T-helper 1 cell treated with Interleukin-12 subunit alpha and Interleukin-12 subunit beta and Interleukin-4 antibody, amounts not matched to agents 30 ng/mL and 1 ng/mL, for 36 hours (primary cell): ENCODE results near the gene TP53I13. TPM values are rescaled to one million over a fixed set of nuclear protein-coding genes. Genes with fewer than 3 reads are reported as not detected.

Experiments used
- intact Hi-C: fragments of 100-400 bp; cut with micrococcal nuclease; formaldehyde crosslinking; loops from one replicate; pipeline ENCODE4 v1.15.1; 2024
- total RNA-seq: library from RNA; stranded (reverse); gene quantifications from 2 replicates; pipeline ENCODE4 v1.2.3, GENCODE V29; 2022

Gene TP53I13
- total RNA-seq, 1 donor from 2014 or later = 69.2 TPM

DNA sequence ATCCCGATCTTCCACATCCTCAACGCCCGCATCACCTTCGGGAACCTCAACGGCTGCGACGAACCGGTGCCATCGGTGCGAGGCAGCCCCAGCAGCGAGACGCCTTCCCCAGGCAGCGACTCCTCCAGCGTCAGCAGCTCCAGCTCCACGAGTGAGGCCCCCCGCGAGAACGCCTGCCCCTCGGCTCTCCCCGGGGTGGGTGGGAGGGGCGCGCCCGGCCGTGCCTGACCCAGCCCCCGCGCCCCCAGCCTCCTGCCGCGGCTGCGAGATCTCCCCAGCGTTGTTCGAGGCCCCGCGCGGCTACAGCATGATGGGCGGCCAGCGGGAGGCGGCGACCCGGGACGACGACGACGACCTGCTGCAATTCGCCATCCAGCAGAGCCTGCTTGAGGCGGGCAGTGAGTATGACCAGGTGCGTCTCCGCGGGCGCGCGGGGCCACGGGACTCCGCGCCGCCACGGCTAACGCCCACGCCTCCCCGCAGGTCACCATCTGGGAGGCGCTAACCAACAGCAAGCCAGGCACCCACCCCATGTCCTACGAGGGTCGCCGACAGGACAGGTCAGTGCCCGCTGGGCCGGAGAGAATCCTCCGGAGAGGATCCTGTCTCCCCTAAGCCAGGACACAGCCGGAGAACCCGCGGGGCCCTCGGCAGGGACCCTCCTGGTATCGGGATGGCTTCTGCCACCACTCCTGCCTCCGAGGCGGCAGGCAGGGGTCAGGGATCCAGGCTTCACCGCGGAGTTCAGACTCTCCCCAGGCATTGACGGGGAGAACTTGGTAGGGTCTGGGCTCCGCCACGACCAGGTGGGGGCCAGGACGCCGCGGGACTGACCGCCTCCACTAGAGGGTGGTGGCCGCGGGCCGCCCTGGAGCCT, 44.1 kb downstream of the TP53I13 start:
- intact Hi-C loops = loop anchor here (1.0 kb wide), 1 partner anchor 32 kb away; no protein-coding TSS in a partner anchor

DNA sequence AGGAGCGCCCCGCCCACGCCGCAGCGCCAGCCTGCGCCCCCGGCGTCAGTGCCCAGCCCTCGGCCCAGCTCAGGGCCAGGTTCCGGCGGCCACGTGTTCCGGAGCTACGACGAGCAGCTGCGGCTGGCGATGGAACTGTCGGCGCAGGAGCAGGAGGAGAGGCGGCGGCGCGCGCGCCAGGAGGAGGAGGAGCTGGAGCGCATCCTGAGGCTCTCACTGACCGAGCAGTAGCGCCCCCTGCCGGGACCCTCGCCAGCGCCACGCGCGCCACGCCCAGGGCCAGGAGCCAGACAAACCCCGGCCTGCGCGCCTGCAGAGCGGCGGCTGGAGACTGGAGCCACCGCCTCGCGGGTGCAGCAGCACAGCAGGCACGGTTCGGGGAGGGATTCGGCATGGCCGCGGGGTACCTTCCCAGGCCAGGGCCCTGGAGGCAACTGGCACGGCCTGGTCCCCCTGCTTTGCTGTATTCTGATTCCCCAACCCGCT, 44.9 kb downstream of the TP53I13 start:
- intact Hi-C loops = loop anchor here (1.0 kb wide), 1 partner anchor 33 kb away; no protein-coding TSS in a partner anchor

DNA sequence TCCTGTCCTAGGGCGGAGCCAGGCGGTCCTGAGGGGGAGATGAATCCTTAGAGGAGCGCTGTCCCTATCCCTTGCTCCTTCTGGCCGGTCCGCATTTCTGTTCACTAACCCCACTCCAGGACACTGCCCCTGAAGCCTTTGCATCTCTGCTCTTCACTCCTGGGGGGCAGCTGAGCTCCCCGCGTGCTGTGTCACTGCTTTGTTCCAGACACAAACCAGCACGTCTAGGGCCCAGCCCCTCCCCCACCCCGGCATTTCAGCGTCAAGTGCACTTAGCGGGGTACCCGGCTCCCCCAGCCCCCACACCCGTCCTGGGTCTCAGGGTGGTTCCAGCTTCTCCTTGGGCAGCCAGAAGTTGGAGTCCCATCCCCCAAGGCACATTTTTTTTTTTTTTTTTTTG, 45.4 kb downstream of the TP53I13 start:
- intact Hi-C loops = loop anchor here (1.0 kb wide), 1 partner anchor 34 kb away; no protein-coding TSS in a partner anchor

DNA sequence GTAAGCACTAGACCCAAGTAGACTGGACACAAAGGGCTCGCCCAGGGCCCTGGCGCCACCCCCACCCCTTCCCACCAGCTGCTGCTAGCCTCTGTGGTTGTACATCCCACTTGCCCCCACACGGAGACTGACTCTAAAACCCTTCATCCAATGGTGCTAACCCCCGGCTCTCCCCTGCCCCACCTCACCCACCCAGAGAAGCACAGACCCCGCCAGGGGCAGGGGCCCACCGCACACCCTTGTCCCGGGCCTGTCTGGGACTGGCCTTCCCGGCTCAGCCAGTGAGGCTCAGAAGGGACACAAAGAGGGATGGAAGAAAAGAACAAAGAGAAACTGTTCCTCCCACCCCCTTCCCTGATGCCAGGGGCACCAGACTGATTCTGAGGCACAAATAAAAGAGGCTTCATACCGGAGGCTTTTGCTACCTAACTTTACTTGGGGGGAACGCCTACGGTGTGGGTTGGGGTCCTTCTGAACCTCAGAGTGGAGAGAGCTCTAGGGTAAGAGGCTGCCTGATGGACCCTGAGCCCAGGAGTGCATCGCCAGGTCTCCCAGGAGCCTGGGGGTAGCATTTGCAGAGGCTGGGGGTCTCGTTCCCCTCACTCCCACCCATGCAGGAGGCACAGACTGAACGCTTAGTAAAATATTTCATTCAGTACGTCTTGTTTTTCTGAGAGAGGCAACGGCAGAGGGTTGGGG, 46.0 kb downstream of the TP53I13 start:
- intact Hi-C loops = loop anchor here (1.0 to 5.0 kb wide), 7 partner anchors 9 to 467 kb away; partner anchors contain the start of genes GIT1, NUFIP2 and TP53I13

DNA sequence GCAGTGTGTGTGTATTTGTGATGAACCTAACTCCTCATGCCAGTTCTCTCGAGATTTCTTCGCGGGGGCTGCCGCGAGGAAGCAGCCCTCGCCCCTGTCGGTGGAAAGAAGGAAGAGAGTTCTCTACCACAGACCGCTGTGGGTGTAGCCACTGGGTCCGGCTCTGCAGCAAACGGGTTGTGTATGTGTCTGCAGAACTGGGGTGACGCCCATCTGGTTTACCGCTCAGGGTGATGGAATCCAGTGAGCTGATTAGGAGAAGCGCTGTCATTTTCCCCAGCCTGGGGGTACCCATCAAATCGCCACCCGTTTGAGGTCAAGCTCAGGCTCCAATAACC, 46.5 kb downstream of the TP53I13 start:
- intact Hi-C loops = loop anchor here (1.0 to 5.0 kb wide), 7 partner anchors 8 to 468 kb away; partner anchors contain the start of genes GIT1, NUFIP2 and TP53I13

DNA sequence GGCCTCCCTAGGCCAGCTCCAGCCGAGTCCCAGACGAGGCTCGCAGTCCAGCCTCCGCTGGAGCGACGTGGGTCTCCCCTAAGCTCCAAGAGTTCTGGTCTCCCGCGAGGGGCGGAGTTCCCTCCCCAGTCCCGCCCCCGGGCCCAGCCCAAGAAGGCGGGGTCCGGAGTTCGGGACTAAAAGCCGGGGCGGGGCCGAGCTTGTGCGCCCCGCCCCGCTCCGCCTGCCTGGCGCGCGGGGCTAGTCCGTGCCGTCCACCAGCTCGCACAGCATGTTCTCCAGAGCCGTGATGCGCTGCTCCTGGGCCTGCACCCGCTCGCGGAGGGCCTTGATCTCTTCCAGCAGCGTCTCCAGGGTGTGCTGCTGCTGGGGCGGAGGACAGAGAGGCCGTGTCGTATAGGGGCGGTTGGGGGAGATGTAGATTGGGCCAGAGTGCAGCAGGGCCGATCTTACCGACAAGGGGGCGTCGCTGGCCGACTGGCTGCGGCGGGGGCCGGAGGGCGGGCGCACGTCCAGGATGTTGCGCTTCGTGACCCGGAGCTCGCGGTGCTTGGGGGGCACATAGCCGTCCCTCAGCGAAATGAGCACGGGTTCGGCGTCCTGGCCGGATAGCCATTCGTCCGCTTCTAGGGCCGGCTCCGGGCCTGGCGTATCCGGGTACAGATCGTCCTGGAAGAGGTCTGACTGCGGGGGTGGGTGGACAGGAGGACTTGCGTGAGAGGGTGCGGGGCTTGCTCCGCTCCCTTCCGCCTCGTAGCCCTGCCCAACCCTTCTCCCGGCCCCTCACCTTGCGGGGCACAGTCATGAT, 47.2 kb downstream of the TP53I13 start:
- intact Hi-C loops = loop anchor here (1.0 to 5.0 kb wide), 8 partner anchors 8 to 468 kb away; partner anchors contain the start of genes GIT1, NUFIP2, TAOK1 and TP53I13

DNA sequence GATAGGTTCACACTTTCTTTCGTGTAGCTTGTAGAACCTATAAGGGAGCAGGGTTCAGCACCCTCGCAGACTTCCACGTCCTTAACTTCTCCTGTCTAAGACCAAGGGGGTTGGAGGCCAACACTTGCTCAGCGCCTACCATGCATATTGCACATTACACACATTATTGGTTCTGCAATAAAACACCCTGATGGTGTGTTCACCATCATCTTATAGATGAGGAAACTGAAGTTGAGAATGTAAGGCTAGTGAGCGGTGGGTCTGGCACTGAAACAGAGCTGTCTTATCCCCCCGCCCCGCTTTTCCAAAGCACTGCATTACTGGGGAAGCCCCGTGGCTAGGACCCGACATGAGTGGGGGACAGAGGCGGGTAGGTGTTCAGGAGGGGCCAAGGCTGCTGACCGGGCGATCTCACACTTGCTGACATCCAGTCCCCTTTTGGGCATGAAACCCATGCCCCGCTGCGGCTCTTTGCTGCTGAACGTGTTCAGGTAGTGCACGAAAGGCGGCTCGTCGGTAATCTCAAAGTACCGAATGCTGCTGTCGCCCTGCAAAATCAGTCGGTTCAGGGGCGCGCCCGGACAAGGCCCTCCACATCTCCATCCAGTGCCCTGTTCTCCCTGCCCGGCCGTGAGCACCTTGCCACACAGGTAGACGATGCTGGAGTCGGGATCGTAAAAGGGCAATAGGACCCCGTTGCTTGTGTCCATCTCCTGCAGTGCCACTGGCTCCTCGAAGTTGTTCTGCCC, 48.0 kb downstream of the TP53I13 start:
- intact Hi-C loops = loop anchor here (1.0 to 5.0 kb wide), 5 partner anchors 145 to 469 kb away; partner anchors contain the start of gene TAOK1

DNA sequence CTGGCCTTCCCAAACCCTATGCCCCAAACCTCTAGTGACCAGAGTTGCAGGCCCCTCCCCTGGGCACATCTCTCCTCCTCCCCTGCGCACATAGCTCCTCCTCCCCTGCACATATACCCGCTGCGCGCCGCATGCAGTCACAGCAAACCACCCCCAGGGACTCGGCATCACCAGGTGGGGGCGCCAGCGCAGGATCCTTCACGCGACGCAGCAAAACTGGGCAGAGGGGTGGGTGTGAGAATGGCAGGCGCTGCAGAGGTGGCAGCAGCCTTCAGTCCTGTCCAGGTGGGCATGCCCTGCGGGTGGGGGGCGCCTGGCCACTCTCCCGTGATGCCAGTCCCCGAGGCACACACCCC, 48.6 kb downstream of the TP53I13 start:
- intact Hi-C loops = loop anchor here (1.0 to 5.0 kb wide), 5 partner anchors 144 to 470 kb away; partner anchors contain the start of gene TAOK1

DNA sequence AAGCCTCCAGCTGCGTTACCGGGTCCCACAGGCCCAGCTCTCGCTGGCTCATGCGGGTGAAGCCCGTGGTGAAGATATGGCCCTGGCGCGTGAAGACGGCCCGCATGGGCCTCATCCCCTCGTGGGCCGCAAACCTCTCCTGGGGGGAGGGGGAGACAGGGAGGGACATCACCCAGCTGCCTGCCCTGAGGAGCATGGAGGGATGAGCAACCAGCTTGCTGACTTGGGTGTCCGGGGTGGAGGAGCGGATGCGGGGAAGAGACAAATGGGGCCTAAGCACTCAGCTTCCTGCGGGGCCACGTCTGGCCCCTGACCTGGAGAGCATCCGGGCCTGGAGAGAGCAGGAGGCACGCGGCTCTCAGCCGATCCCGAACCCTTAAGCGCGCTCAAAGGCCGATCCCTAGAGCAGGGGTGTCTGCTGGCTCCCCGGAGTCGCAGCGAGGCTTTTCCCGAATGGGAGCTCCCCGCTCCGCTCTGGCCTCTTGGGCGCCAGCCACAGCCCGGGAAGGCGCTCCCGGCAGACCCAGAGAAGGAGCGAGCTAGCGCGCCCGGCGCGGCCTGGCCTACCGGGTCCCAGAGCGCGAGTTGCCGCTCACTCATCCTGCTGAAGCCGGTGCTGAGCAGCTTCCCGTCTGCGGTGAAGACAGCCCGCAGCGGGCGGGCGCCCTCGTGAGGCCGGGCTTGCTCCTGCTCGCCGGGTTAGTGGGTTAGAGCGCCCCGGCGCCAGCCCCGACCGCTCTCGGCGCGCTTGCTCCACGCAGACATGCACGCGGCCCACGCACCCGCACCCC, 49.2 kb downstream of the TP53I13 start:
- intact Hi-C loops = loop anchor here (1.0 to 5.0 kb wide), 5 partner anchors 144 to 470 kb away; partner anchors contain the start of gene TAOK1

DNA sequence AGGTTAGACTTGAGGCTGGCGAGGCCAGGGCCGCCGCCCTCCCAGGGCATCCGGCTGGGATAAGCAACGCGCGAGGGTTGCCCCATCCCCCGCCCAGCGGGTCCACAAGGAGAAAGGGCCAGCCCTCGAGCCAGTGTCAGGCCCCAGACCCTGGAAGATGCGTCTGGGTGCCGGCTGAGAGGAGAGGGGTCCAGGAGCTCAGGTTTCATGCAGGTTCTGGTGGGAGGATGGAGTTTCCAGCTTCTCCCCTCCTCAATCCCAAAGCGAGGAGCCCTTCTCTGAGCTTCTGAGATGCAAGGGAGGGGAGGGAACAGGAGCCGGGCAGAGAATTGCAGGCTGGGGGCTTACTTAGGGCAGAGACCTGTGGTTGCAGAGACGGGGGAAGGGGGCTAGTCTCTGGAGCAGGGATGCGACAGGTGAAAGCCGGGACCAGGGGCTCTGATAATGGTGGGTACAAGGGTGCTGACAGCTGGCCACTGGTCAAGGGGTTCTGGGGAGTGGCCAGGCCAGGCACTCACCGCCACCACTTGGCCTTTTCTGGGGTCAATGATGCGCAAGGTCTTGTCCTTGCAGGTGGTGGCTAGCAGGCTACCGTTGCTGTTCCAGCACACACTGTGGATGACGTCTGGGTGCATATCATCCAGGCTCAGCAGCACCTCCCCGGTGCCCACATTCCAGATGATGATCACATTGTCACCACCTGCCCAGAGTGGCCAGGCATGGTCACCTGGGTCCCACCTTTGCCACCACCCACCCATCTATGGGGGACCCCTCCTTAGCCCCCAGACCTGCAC, 50.0 kb downstream of the TP53I13 start:
- intact Hi-C loops = loop anchor here (5.0 kb wide), 1 partner anchor 471 kb away; no protein-coding TSS in a partner anchor

DNA sequence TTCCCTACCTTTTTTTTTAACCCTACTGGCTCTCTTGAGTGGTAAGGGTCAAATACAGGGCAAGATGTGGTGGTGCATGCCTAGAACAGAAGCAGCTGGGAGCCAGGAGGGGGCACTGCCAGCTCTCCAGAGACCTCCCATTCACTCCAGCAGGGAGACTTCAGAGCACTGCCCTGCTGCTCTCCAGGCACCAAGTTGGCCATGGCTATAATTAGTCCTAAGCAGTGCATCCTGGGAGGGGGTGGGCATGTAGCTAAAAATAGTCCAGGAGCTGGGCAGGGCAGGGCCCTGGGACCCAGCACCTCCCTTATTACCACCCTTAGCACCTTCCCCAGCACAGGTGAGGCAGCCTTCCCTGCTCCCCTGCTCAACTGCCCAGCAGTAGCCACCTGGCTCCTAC, 50.8 kb downstream of the TP53I13 start:
- intact Hi-C loops = loop anchor here (5.0 kb wide), 1 partner anchor 472 kb away; no protein-coding TSS in a partner anchor

DNA sequence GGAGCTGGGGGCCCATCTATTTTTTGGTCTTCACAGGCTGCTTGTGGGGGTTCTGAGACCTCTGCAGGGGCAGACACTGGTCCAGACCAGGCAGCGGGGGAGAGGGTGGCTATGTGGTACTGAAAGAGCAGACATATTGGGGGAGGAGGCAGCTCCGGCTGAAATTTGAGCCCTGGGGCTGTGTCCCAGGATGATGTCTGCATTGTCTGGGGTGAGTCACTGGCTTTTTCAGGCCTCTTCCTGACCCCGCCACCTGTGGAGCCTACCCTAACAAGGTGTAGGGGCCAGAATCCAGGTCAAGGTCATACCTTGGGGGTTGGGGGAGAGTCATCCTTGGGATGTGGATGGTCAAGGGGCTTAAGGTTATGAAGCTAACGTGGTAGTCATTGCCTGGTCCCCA, 51.8 kb downstream of the TP53I13 start:
- intact Hi-C loops = no loop called here

DNA sequence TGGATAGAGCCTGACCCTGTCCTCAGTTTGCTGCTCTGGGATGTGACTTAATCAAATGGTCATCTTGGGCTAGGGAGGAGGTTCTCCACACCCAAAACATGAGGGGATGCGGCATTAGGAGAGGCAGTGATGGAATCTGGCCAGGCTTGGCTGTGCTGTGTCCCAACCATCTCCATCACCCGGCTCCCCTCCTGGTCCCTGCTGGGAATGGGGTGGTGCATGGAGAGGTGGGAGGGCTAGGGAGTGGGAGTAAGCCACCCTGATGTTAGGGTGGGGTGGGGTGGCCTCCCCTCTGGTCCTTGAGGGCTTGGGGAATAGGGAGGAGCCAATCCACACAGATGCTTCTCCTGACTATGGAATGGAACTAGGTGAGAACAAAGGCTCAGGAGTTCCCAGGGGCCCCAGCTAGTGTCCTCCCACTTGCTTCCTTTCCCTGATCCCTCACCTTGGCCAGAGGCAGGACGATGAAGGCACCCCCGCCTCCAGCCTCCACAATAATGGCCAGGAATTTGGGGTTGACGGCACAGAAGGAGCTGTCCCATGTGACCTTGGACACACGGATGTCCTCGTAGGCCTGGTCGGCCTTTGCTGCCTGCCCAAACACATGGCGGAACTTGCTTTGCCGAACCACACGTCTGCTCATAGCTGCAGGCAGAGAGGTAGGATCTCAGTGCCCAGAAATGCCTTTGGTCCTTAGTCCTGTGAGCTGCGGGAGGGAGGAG, 52.4 kb downstream of the TP53I13 start:
- intact Hi-C loops = no loop called here

DNA sequence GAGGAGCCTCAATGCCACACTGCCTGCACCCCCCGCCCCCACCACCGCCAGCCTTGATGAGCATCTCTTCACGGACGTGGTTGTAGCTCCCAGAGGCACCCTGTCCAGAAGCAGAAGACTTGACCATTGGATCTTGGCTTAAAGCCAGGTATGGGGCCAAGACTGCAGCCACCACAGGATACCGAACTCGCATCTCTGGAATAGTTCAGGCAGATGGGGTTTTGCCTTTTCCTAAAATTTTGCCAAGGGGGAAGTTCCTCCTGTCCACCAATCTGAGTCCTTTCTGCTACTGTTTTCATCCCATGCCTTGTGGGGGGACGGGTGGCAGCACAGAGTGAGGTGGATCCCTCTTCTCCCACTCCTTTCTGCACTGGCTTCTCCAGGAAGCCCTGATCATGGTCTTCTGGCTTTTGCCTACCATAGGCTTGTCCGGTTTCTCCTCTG, 53.3 kb downstream of the TP53I13 start:
- intact Hi-C loops = loop anchor here (1.0 to 2.0 kb wide), 4 partner anchors 18 to 158 kb away; no protein-coding TSS in a partner anchor
